HL-60 (cell line): ENCODE results near the gene CLIC1.

Experiments
- GABPA ChIP-seq: IDR thresholded peaks from 2 replicates; pipeline ENCODE4 v1.6.1; 2012; ENCODE audit warnings: low read depth
- POLR2AphosphoS5 ChIP-seq: IDR thresholded peaks from 2 replicates; pipeline ENCODE4 v1.6.1; 2012; ENCODE audit warnings: low read depth
- TF ChIP-seq, protein P1 (sequence below): IDR thresholded peaks from one replicate; pipeline ENCODE4 v1.5.1; 2011; ENCODE audit warnings: low read length, control low read depth, inconsistent platforms; ENCODE audit not compliant: insufficient read depth
- TF ChIP-seq, protein P2 (sequence below): IDR thresholded peaks from 2 replicates; pipeline ENCODE4 v1.6.1; 2012; ENCODE audit warnings: low read depth; ENCODE audit not compliant: insufficient replicate concordance

DNA sequence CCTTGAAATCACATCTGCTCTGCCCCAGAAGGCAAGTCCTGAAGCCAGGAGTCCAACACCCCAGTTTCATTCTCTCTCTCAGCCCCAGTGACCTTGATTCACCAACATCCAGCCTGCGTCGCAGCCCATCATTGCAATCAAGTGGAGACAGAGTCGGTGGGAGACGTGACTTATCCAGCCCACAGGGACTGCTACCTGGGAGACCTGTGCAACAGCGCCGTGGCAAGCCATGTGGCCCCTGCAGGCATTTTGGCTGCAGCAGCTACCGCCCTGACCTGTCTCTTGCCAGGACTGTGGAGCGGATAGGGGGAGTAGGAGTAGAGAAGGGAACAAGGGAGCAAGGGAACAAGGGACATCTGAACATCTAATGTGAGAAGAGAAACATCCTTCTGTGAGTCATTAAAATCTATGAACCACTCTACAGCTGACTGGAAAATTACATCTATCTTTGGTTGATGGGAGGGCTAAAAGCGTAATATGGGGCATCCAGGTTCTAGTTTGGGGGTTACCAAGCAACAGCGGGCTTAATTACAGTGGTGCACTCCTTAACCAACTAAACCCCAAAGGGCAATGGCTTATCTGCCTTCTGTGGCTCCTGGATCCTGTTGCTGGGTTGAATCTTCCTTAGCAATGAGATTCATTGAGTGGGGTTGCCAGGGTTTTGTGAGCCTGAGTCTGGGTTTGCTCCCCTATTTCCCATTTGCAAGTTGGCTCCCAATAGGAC, 18.7 kb downstream of the CLIC1 start:
- TF ChIP-seq, protein P1, sequence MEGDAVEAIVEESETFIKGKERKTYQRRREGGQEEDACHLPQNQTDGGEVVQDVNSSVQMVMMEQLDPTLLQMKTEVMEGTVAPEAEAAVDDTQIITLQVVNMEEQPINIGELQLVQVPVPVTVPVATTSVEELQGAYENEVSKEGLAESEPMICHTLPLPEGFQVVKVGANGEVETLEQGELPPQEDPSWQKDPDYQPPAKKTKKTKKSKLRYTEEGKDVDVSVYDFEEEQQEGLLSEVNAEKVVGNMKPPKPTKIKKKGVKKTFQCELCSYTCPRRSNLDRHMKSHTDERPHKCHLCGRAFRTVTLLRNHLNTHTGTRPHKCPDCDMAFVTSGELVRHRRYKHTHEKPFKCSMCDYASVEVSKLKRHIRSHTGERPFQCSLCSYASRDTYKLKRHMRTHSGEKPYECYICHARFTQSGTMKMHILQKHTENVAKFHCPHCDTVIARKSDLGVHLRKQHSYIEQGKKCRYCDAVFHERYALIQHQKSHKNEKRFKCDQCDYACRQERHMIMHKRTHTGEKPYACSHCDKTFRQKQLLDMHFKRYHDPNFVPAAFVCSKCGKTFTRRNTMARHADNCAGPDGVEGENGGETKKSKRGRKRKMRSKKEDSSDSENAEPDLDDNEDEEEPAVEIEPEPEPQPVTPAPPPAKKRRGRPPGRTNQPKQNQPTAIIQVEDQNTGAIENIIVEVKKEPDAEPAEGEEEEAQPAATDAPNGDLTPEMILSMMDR = no peak
- TF ChIP-seq GABPA = no peak
- TF ChIP-seq, protein P2, sequence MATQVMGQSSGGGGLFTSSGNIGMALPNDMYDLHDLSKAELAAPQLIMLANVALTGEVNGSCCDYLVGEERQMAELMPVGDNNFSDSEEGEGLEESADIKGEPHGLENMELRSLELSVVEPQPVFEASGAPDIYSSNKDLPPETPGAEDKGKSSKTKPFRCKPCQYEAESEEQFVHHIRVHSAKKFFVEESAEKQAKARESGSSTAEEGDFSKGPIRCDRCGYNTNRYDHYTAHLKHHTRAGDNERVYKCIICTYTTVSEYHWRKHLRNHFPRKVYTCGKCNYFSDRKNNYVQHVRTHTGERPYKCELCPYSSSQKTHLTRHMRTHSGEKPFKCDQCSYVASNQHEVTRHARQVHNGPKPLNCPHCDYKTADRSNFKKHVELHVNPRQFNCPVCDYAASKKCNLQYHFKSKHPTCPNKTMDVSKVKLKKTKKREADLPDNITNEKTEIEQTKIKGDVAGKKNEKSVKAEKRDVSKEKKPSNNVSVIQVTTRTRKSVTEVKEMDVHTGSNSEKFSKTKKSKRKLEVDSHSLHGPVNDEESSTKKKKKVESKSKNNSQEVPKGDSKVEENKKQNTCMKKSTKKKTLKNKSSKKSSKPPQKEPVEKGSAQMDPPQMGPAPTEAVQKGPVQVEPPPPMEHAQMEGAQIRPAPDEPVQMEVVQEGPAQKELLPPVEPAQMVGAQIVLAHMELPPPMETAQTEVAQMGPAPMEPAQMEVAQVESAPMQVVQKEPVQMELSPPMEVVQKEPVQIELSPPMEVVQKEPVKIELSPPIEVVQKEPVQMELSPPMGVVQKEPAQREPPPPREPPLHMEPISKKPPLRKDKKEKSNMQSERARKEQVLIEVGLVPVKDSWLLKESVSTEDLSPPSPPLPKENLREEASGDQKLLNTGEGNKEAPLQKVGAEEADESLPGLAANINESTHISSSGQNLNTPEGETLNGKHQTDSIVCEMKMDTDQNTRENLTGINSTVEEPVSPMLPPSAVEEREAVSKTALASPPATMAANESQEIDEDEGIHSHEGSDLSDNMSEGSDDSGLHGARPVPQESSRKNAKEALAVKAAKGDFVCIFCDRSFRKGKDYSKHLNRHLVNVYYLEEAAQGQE = no peak
- no peak for TF ChIP-seq POLR2AphosphoS5
